HEK293T (cell line): Measurements from ENCODE around the gene SART3.

Source experiments
- CTCF ChIA-PET: fragments of 350-600 bp; formaldehyde crosslinking; extraction: SDS; loops from one replicate; lab custom pipeline; 2021; ENCODE audit warnings: antibody characterized with exemption, inconsistent platforms; lab: Yijun Ruan, JAX
- POLR2A ChIA-PET: fragments of 350-600 bp; formaldehyde crosslinking; extraction: SDS; loops from one replicate; lab custom pipeline; 2020; ENCODE audit warnings: antibody characterized with exemption, inconsistent platforms; lab: Yijun Ruan, JAX
- DNase-seq: peaks from one replicate; pipeline ENCODE4 v3.0.0; 2012; ENCODE audit warnings: mixed read lengths; ENCODE audit errors: extremely low spot score
- ARNT ChIP-seq: fragments of 450-650 bp; IDR thresholded peaks from 2 replicates; pipeline ENCODE4 v1.6.1; 2017; ENCODE audit warnings: mild to moderate bottlenecking
- BHLHE40 ChIP-seq: fragments of 450-650 bp; IDR thresholded peaks from 2 replicates; pipeline ENCODE4 v1.6.1; 2016; ENCODE audit warnings: mild to moderate bottlenecking, moderate library complexity, borderline replicate concordance
- CTBP1 ChIP-seq: fragments of 450-650 bp; IDR thresholded peaks from 2 replicates; pipeline ENCODE4 v1.6.1; 2016; ENCODE audit warnings: borderline replicate concordance
- ELF4 ChIP-seq: fragments of 450-650 bp; IDR thresholded peaks from 2 replicates; pipeline ENCODE4 v1.6.1; 2017; ENCODE audit warnings: antibody characterized with exemption
- FOXA1 ChIP-seq: fragments of 450-650 bp; IDR thresholded peaks from 2 replicates; pipeline ENCODE4 v1.6.1; 2016; ENCODE audit warnings: mild to moderate bottlenecking
- FOXK2 ChIP-seq: fragments of 450-650 bp; IDR thresholded peaks from 2 replicates; pipeline ENCODE4 v1.6.1; 2016; ENCODE audit warnings: mild to moderate bottlenecking
- FOXM1 ChIP-seq: fragments of 450-650 bp; IDR thresholded peaks from 2 replicates; pipeline ENCODE4 v1.6.1; 2017; ENCODE audit warnings: mild to moderate bottlenecking, borderline replicate concordance
- HDGF ChIP-seq: fragments of 450-650 bp; IDR thresholded peaks from 2 replicates; pipeline ENCODE4 v1.6.1; 2017; ENCODE audit warnings: antibody characterized with exemption, borderline replicate concordance
- L3MBTL2 ChIP-seq: fragments of 450-650 bp; conservative IDR thresholded peaks from 2 replicates; pipeline ENCODE4 v1.6.1; 2016; ENCODE audit warnings: mild to moderate bottlenecking
- LEF1 ChIP-seq: fragments of 450-650 bp; IDR thresholded peaks from 2 replicates; pipeline ENCODE4 v1.6.1; 2017; ENCODE audit warnings: mild to moderate bottlenecking, borderline replicate concordance
- NFRKB ChIP-seq: fragments of 450-650 bp; IDR thresholded peaks from 2 replicates; pipeline ENCODE4 v1.6.1; 2016; ENCODE audit warnings: mild to moderate bottlenecking, moderate library complexity
- PKNOX1 ChIP-seq: fragments of 450-650 bp; IDR thresholded peaks from 2 replicates; pipeline ENCODE4 v1.6.1; 2016
- SP1 ChIP-seq: fragments of 450-650 bp; IDR thresholded peaks from 2 replicates; pipeline ENCODE4 v1.6.1; 2017
- SUZ12 ChIP-seq: fragments of 450-650 bp; IDR thresholded peaks from 2 replicates; pipeline ENCODE4 v1.6.1; 2016; ENCODE audit warnings: mild to moderate bottlenecking
- TARDBP ChIP-seq: fragments of 450-650 bp; IDR thresholded peaks from 2 replicates; pipeline ENCODE4 v1.6.1; 2016
- ZNF384 ChIP-seq: fragments of 450-650 bp; IDR thresholded peaks from 2 replicates; pipeline ENCODE4 v1.6.1; 2016

The SART3 gene

GRCh38 chr12:108581311-108582227, 20.6 kb upstream of the SART3 start:
- POLR2A ChIA-PET: no interaction called here
- no peak for DNase-seq
- CTCF ChIA-PET: no interaction called here
- TF ChIP-seq SUZ12: no peak
- TF ChIP-seq FOXM1: no peak
- TF ChIP-seq PKNOX1: no peak
- no peak for TF ChIP-seq NFRKB
- TF ChIP-seq ARNT: no peak
- no peak for TF ChIP-seq FOXA1
- no peak for TF ChIP-seq L3MBTL2
- TF ChIP-seq SP1: no peak
- TF ChIP-seq LEF1: no peak
- no peak for TF ChIP-seq HDGF
- no peak for TF ChIP-seq FOXK2
- TF ChIP-seq BHLHE40: no peak
- TF ChIP-seq CTBP1: no peak
- no peak for TF ChIP-seq TARDBP
- TF ChIP-seq ELF4: no peak
- no peak for TF ChIP-seq ZNF384

GRCh38 chr12:108580531-108580930, 19.6 kb upstream of the SART3 start:
- ChIA-PET CTCF (no interaction called here), POLR2A (no interaction called here)
- TF ChIP-seq HDGF: no peak
- no peak for DNase-seq

DNA sequence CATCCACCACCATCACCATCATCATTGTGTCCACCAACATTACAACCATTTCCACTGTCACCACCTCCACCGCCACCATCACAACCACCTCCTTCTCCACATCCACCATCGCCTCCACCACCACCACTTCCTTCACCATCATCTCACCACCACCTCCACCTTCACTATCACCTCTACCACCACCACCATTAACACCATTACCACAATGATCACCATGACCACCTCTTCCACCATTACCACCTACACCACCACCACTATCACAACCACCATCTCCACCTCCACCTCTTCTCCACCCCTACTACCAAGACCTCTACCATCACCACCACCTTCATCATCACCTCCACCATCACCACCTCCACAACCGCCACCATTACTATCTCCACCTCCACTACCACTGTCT, 17.8 kb upstream of the SART3 start:
- POLR2A ChIA-PET: no interaction called here
- CTCF ChIA-PET: no interaction called here
- DNase-seq: no peak
- no peak for TF ChIP-seq ZNF384
- TF ChIP-seq PKNOX1: no peak
- TF ChIP-seq SUZ12: no peak
- no peak for TF ChIP-seq TARDBP
- no peak for TF ChIP-seq FOXK2
- TF ChIP-seq ELF4: no peak
- TF ChIP-seq L3MBTL2: no peak
- TF ChIP-seq FOXA1: no peak
- TF ChIP-seq LEF1: no peak
- no peak for TF ChIP-seq NFRKB
- no peak for TF ChIP-seq HDGF
- no peak for TF ChIP-seq SP1
- TF ChIP-seq ARNT: no peak
- no peak for TF ChIP-seq CTBP1
- TF ChIP-seq FOXM1: no peak
- TF ChIP-seq BHLHE40: no peak

DNA sequence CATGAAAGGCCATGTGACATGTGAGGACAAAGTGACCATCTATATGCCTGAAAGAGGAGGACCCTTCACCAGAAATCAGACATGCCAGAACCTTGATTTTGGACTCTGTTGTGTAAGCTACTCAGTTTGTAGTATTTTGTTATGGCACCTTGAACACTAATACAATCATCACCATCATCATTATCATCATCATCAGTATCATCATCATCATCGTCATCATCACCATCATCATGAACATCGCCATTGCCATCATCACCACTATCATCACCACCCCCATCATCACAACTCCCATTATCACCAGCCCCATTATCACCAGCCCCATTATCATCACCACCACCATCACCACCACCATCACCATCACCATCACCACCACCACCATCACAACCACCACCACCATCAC, 17.3 kb upstream of the SART3 start:
- no peak for DNase-seq
- ChIA-PET CTCF (no interaction called here), POLR2A (no interaction called here)
- no peak for TF ChIP-seq ELF4

DNA sequence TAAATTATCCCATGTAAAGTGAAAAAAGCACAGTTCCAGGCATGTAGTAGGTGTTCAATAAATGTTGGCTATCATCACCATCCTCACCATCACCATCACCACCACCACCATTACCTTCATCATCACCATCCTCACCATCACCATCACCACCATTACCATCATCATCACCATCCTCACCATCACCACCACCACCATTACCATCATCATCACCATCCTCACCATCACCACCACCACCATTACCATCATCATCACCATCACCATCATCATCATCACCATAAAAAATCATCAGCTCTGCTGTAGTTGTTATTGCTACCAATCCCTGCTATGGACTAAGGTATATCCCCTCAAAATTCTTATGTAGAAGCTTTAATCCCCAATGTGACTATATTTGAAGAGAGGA, 16.5 kb upstream of the SART3 start:
- no peak for TF ChIP-seq CTBP1
- no peak for TF ChIP-seq FOXM1
- no peak for TF ChIP-seq LEF1
- POLR2A ChIA-PET: no interaction called here
- DNase-seq: no peak
- CTCF ChIA-PET: no interaction called here

DNA sequence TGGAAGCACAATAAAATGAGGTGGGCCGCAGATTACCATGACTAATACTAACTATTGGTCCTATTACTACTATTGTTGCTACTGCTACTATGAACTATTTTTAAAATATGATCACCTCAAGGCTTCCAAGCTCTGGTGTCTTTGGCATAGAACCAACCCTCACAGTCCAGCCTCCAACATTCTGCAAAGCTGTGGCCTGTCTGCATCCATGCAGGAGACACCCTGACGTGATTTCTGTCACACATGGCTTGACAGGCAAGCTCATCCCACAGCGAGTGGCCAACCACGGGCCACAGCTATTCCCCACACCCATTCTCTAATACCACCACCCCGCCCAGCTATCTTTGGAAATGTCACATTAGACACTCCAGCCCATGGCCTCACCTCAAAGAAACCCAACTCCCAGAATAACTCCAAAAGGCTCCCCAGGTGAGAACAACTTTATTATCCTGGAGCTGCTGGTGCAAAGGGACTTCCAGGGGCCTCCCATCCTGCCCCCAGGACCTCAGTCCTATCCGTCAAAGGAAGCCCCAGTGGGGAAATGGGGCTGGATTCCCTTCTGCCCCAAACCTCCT, 15.8 kb upstream of the SART3 start:
- no peak for DNase-seq
- ChIA-PET CTCF (no interaction called here), POLR2A (interaction anchor here (0.7 to 0.9 kb wide), 2 partner anchors 14 to 15 kb away, joined by 3 to 4 read pairs; partner anchors contain the start of genes ISCU and SART3)
- TF ChIP-seq ELF4: no peak
- TF ChIP-seq ARNT: no peak
- no peak for TF ChIP-seq L3MBTL2
- TF ChIP-seq ZNF384: no peak
- no peak for TF ChIP-seq SUZ12
- no peak for TF ChIP-seq NFRKB
- no peak for TF ChIP-seq BHLHE40
- TF ChIP-seq FOXA1: no peak
- no peak for TF ChIP-seq PKNOX1
- TF ChIP-seq TARDBP: no peak
- TF ChIP-seq LEF1: no peak
- no peak for TF ChIP-seq SP1
- no peak for TF ChIP-seq FOXK2
- TF ChIP-seq HDGF: no peak
- TF ChIP-seq FOXM1: no peak
- TF ChIP-seq CTBP1: no peak
